NCI-H2081 (cell line): Measurements from ENCODE around the gene HIGD1B.

Experiments
- DNase-seq, 2 experiments: peaks; one replicate each; lab custom pipeline; 2025; lab: John Stamatoyannopoulos, UW

HIGD1B gene

GRCh38 chr17:44837196-44837595 is 10.5 kb upstream of the HIGD1B start:
- DNase-seq, result no peak

DNA sequence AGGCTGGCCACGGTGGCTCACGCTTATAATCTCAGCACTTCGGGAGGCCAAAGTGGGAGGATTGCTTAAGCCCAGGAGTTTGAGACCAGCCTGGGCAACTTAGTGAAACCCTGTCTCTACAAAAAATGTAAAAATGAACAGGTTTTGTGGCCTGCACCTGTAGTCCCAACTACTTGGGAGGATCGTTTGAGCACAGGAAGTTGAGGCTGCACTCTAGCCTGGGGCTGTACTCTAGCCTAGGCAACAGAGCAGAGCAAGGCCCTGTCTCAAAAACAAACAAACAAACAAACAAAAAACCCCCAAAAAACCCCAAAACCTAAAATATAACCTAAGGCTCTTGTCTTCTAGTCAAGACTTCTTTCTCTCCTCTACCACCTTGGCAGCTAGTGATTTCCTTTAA is 7.4 kb upstream of the HIGD1B start:
- no peak for DNase-seq

DNA sequence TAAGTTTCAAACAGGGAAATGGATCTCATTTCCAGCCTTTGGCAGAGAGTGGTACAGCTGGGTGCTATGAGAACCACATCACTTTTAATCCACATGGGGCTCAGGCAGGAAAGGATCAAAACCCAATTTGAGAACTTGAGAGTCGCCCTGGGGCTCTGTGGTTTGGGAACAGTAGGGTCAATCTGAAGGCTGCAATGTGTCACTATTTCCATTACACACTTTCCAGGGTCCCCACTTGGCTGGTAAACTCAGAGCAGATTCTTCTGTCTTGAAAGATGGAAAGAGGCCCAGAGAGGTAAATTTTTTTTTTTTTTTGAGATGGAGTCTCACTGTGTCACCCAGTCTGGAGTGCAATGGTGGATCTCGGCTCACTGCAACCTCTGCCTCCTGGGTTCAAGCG is 6.7 kb upstream of the HIGD1B start:
- no peak for DNase-seq

- DNase-seq, result no peak
Observed at GRCh38 chr17:44842748-44843147, 4.9 kb upstream of the HIGD1B start.

DNA sequence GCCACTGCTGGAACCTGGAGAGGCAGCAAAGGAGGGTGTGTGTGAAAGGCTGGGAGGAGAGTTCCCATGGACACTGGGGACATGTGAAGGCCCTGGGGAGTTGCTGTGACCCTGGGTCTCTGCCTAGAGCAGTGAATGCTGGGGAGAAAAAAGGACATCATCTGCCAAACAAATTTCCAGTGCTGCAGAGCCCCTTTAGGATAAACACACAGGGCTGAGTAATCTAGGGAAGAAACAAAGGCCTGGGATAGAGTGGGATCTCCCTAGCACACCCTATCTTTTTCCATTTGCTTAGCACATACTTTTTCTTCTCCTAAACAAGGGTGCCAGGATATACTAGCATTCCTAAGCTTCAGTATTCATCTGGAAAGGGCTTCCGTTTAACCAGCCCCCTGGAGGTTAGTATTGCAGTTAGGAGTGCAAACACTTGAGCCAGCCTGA is 3.3 kb upstream of the HIGD1B start:
- no peak for DNase-seq

- DNase-seq, result no peak
Observed at GRCh38 chr17:44846206-44846605, 1.5 kb upstream of the HIGD1B start.

- no peak for DNase-seq
Observed at GRCh38 chr17:44848257-44848795, 643 bp downstream of the HIGD1B start.

GRCh38 chr17:44848961-44849489 is 1.3 kb downstream of the HIGD1B start:
- no peak for DNase-seq

GRCh38 chr17:44850025-44850424 is 2.3 kb downstream of the HIGD1B start:
- DNase-seq, result no peak

DNA sequence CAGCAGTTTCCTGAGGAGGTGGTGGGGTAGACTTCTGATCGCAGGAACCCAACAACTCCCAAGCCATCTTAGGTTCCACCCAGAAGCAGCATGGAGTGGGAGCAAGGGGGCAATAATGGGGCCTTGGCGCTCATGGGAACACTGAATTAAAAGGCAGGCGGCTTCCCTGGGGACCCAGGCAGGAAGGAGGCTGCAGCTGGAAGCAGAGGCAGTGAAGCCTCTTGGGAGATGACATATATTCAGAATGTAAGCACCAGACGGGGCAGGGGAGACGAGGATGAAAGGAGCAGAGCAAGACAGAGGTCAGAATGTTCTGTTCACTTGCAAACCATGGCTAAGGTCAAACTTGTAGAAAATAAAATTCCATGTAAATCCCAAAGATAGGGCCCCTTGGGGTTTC is 2.9 kb downstream of the HIGD1B start:
- DNase-seq, result no peak

GRCh38 chr17:44854192-44854591 is 6.5 kb downstream of the HIGD1B start:
- DNase-seq, result no peak

DNA sequence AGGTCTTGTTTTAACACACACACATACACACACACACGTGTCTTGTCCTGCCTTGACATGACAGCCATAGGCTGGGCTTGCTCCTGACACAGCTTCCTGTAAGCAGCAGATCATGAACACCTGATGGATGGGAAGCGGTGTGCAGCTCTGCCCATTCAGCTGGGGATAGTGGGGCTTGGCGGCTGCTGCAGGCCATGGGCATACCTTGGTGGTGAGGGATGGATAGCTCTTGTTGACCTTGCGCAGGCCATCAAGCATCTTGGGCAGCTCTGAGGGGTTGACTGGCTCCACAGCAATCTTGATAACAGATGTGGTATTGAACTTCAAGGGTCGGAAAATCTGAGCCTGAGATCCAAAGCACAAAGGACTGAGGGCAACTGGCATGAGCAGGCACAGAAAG is 12.0 kb downstream of the HIGD1B start:
- no peak for DNase-seq

GRCh38 chr17:44862278-44862914 is 14.7 kb downstream of the HIGD1B start:
- DNase-seq, result no peak

DNA sequence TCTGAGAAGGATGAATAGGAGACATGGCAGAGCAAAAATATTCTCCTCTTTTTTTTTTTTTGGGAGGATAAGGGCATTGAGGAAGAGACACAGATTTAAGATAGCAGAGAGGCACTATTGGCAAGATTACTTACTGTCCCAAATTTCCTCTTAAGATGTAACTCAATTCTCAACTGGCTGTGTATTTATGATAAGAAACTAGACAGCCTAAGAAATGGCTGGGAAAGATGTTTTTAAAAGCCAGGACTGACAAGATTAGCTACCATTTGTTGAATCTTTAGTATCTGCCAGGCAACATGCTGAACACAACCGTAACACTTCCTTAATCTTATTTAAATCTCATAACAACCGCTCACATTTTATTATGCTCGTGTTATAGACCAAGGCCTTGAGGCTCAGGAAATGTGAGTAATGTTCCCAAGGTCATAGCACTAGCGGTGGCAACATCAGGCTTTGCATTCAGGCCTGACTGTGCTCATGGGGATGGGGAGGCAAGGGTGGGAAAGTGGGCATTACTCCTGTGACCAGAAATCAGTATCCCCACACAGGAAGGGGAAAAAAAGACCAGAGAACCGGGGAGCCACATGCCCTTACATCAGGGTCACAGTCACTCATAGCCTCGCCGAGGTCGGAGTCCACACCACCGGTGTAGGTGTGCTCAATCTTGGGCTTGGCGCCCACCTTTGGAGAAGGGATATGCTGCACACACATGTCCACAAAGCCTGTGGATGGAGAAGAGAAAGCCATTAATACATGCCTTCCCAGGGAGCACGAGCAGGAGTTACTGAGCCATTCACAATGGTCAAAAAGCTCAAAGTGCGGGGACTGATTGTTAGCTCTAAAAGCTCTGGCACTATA is 15.6 kb downstream of the HIGD1B start:
- no peak for DNase-seq

GRCh38 chr17:44864831-44865230 is 17.1 kb downstream of the HIGD1B start:
- DNase-seq, result no peak

GRCh38 chr17:44865231-44865660 is 17.6 kb downstream of the HIGD1B start:
- peak; percentile 64 to 75 for DNase-seq

DNA sequence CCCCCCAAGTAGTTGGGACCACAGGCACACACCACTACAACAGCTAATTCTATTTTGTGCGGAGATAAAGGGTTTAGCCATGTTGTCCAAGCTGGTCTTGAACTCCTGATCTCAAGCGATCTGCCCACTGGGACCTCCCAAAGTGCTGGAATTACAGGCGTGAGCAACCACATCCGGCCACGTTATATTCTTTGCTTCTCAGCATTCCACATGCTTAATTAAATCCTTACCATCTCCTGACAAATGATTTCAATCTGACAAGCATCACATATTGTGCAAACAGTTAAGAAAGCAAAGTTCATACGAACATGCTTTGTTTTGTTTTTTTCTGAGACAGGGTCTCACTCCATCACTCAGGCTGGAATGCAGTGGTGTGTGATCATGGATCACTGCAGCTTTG is 18.2 kb downstream of the HIGD1B start:
- DNase-seq, result no peak

- no peak for DNase-seq
Observed at GRCh38 chr17:44867841-44868240, 20.2 kb downstream of the HIGD1B start.

GRCh38 chr17:44871556-44871955 is 23.9 kb downstream of the HIGD1B start:
- DNase-seq, result no peak

DNA sequence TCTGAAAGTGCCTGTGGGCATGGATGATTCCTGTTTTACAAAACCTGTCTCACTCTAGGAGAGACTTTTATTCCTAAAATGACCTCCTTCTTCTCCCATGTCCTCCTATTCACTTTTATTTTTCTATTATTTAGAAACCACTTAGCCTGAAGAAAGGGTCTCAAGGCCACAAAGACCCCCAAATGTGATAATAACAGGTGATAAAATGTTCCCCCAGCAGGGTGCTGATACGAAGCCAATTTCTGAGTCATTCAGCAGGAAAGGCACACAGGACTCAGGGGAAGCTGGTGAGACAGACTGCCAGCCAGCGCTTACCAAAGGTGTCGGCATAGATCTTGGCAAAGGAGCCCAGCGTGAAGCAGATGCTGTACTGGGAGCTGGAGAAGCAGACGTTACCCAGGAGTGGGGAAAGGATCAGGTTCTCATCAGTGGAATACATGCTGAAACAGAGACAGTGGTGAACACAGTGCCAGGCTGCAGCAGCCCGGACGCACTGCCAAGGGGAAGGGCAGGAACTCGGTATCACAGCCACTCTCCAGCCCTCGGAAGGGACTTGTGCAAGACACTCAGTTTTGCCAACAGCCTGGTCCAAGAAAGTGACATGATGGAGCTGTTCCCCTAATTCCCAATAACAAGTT is 24.6 kb downstream of the HIGD1B start:
- peak; percentile 91 to 98 for DNase-seq

DNA sequence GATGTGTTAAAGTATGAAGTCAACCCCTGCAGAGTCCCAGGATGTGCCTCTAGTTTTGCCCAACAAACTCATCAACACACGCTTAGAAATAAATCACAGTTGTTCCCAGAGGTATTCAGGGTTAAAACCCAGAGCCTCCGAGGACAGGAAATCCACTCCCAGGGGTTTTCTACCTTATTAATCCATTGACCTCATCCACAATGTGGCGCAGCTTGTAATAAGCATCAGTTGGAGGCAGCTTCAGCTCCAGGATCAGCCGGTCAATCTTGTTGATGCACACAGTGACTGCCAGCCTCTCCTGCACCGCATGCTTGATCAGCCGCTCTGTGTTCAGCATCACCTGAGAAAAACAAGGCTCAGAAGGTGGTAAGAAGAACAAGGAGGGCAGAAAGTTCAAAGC is 28.1 kb downstream of the HIGD1B start:
- no peak for DNase-seq

DNA sequence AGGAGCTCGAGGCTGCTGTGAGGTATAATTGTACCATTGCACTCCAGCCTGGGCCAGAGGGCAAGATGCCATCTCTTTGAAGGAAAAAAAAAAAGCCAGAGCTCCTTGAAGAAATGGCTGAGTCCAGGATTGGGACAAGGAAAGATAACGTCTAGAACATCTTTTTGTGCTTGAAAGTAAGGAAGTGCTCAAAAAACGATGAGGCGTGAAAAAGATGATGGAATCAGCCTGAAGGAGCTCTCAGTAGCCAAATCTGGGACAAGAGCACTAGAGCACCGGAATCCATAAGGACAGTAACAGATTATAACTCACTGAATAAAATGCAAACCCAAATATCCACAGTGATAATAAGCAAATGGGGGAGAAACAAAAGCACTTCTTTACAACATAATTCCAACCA is 29.4 kb downstream of the HIGD1B start:
- DNase-seq, result no peak
